VCaP (cell line): Measurements from ENCODE around the gene WNT9A.
"Not testable (repeated sequence)": the region's sequence is repeated elsewhere in the genome, so short reads cannot be mapped to it uniquely, and the experiment has no call there.

Experiments used
- H3K27ac ChIP-seq: fragments of 450-650 bp; 2 replicates; pipeline ENCODE4 v1.5.1; 2017
- CTCF ChIP-seq: fragments of 450-650 bp; conservative IDR thresholded peaks from 2 replicates; pipeline ENCODE4 v1.5.1; 2017; ENCODE audit warnings: mild to moderate bottlenecking, moderate library complexity

Gene WNT9A

GRCh38 chr1:227947676-227948492, at the start of gene WNT9A:
Gene WNT9A (minus strand): TSS chr1:227947932. CDS start chr1:227947887, 45 bp downstream.
- TF ChIP-seq CTCF = no peak
- H3K27ac ChIP-seq = peak within 1 kb of the TSS; percentile 30

- no peak for TF ChIP-seq CTCF
- H3K27ac ChIP-seq = no peak overlapping the region
These were observed 48.6 kb upstream of the WNT9A start for GRCh38 chr1:227996187-227996950.

- no peak for TF ChIP-seq CTCF
- H3K27ac ChIP-seq = no peak overlapping the region
These were observed 47.0 kb upstream of the WNT9A start for GRCh38 chr1:227994632-227995300.

GRCh38 chr1:227987181-227987580, 39.4 kb upstream of the WNT9A start:
- no peak overlapping the region for H3K27ac ChIP-seq
- no peak for TF ChIP-seq CTCF

- H3K27ac ChIP-seq = not testable (repeated sequence)
These were observed 28.0 kb upstream of the WNT9A start for GRCh38 chr1:227975583-227976283.

- not testable (repeated sequence) for H3K27ac ChIP-seq
These were observed 26.1 kb upstream of the WNT9A start for GRCh38 chr1:227973724-227974288.

GRCh38 chr1:227972843-227973374, 25.2 kb upstream of the WNT9A start:
- not testable (repeated sequence) for H3K27ac ChIP-seq

GRCh38 chr1:227972283-227972679, 24.5 kb upstream of the WNT9A start:
- not testable (repeated sequence) for H3K27ac ChIP-seq

GRCh38 chr1:227971643-227972282, 24.0 kb upstream of the WNT9A start:
- H3K27ac ChIP-seq = not testable (repeated sequence)

GRCh38 chr1:227971216-227971615, 23.5 kb upstream of the WNT9A start:
- H3K27ac ChIP-seq = not testable (repeated sequence)

GRCh38 chr1:227970076-227970995, 22.6 kb upstream of the WNT9A start:
- H3K27ac ChIP-seq = not testable (repeated sequence)

- not testable (repeated sequence) for H3K27ac ChIP-seq
These were observed 20.1 kb upstream of the WNT9A start for GRCh38 chr1:227967815-227968214.

GRCh38 chr1:227966733-227967132, 19.0 kb upstream of the WNT9A start:
- H3K27ac ChIP-seq = not testable (repeated sequence)
